Neutrophil (primary cell): ENCODE results near the gene NXPH4.

Source experiments
- H3K27ac ChIP-seq: fragments of 200-600 bp; sonication (generic); 2 replicates; pipeline ENCODE4 v1.5.1; 2016; ENCODE audit warnings: mild to moderate bottlenecking, moderate library complexity
- H3K27me3 ChIP-seq: fragments of 200-600 bp; sonication (generic); 2 replicates; pipeline ENCODE4 v1.6.0; 2016; ENCODE audit warnings: mild to moderate bottlenecking
- H3K36me3 ChIP-seq: fragments of 200-600 bp; sonication (generic); 2 replicates; pipeline ENCODE4 v1.5.1; 2017
- H3K4me1 ChIP-seq, 2 experiments: fragments of 200-600 bp in 1 of 2; sonication (generic) in 1 of 2; 1 replicate in 1 of 2; 2 replicates in 1 of 2; pipeline versions ENCODE4 v1.5.1 to v1.6.1; 2013 to 2016; ENCODE audit warnings: low read depth in 1 of 2, low read length in 1 of 2, mild to moderate bottlenecking in 1 of 2, moderate library complexity in 1 of 2; ENCODE audit not compliant: control insufficient read depth in 1 of 2, insufficient read depth in 1 of 2
- H3K4me3 ChIP-seq, 2 experiments: fragments of 200-600 bp in 1 of 2; sonication (generic) in 1 of 2; 1 replicate in 1 of 2; 2 replicates in 1 of 2; pipeline ENCODE4 v1.5.1; 2013 to 2016; ENCODE audit warnings: low read depth in 1 of 2, low read length in 1 of 2, mild to moderate bottlenecking in 1 of 2, moderate library complexity in 1 of 2
- H3K9me3 ChIP-seq: fragments of 200-600 bp; sonication (generic); 2 replicates; pipeline ENCODE4 v1.5.1; 2016
- CTCF ChIP-seq: fragments of 200-600 bp; sonication (generic); IDR thresholded peaks from 2 replicates; pipeline ENCODE4 v1.5.1; 2016; ENCODE audit warnings: antibody characterized with exemption

NXPH4 gene

GRCh38 chr12:57254506-57255280 is 38.1 kb downstream of the NXPH4 start:
- Histone ChIP-seq H3K27ac (no peak overlapping the region), H3K4me3 (no peak overlapping the region), H3K9me3 (no peaks in the 10 kb centered on the region), H3K36me3 (peaks cover 60% of the 10 kb centered on the region), H3K27me3 (no peaks in the 10 kb centered on the region), H3K4me1 (no peaks in the 10 kb centered on the region)
- no peak for TF ChIP-seq CTCF

GRCh38 chr12:57255916-57256315 is 39.3 kb downstream of the NXPH4 start:
- Histone ChIP-seq H3K36me3 (peaks cover 71% of the 10 kb centered on the region), H3K4me3 (no peak overlapping the region), H3K27me3 (no peaks in the 10 kb centered on the region), H3K27ac (no peak overlapping the region), H3K4me1 (no peaks in the 10 kb centered on the region), H3K9me3 (no peaks in the 10 kb centered on the region)
- TF ChIP-seq CTCF: no peak

- H3K4me1 ChIP-seq: no peaks in the 10 kb centered on the region
- H3K36me3 ChIP-seq: peaks cover 91% of the 10 kb centered on the region
- H3K27ac ChIP-seq: no peak overlapping the region
- no peaks in the 10 kb centered on the region for H3K9me3 ChIP-seq
- no peak for TF ChIP-seq CTCF
- no peaks in the 10 kb centered on the region for H3K27me3 ChIP-seq
- no peak overlapping the region for H3K4me3 ChIP-seq
Observed at GRCh38 chr12:57258977-57259970, 42.7 kb downstream of the NXPH4 start.

GRCh38 chr12:57260366-57260765 is 43.8 kb downstream of the NXPH4 start:
- Histone ChIP-seq H3K9me3 (no peaks in the 10 kb centered on the region), H3K27me3 (no peaks in the 10 kb centered on the region), H3K36me3 (peaks cover 90% of the 10 kb centered on the region), H3K27ac (no peak overlapping the region), H3K4me1 (no peaks in the 10 kb centered on the region), H3K4me3 (no peak overlapping the region)
- TF ChIP-seq CTCF: no peak

- Histone ChIP-seq H3K4me1 (no peaks in the 10 kb centered on the region), H3K9me3 (no peaks in the 10 kb centered on the region), H3K27ac (no peak overlapping the region), H3K36me3 (peaks cover 90% of the 10 kb centered on the region), H3K4me3 (no peak overlapping the region), H3K27me3 (no peaks in the 10 kb centered on the region)
- TF ChIP-seq CTCF: no peak
Observed at GRCh38 chr12:57261428-57261865, 44.9 kb downstream of the NXPH4 start.
